IgD-negative memory B cell (primary cell): ENCODE measurements around the gene ASAP2. TPM values are rescaled to one million over a fixed set of nuclear protein-coding genes. Genes with fewer than 3 reads are reported as not detected.

Source experiments
- H3K27ac Mint-ChIP-seq, 3 donors: one replicate each; pipeline ENCODE4 v1.8.0; 2020 to 2022; ENCODE audit warnings: mild to moderate bottlenecking in 3 of 3, mixed read lengths in 3 of 3, moderate library complexity in 1 of 3
- H3K27me3 Mint-ChIP-seq: one replicate; pipeline ENCODE4 v1.8.0; 2021; ENCODE audit warnings: mixed read lengths
- H3K36me3 Mint-ChIP-seq: one replicate; pipeline ENCODE4 v1.8.0; 2020; ENCODE audit warnings: mild to moderate bottlenecking, mixed read lengths
- H3K4me1 Mint-ChIP-seq, 3 donors: one replicate each; pipeline ENCODE4 v1.8.0; 2020 to 2022; ENCODE audit warnings: mixed read lengths in 3 of 3, mild to moderate bottlenecking in 1 of 3
- H3K4me3 Mint-ChIP-seq, 4 donors: one replicate each; pipeline ENCODE4 v1.8.0; 2020 to 2022; ENCODE audit warnings: mild to moderate bottlenecking in 4 of 4, mixed read lengths in 4 of 4, moderate library complexity in 3 of 4
- H3K9me3 Mint-ChIP-seq, 3 donors: one replicate each; pipeline ENCODE4 v1.8.0; 2020 to 2021; ENCODE audit warnings: mixed read lengths in 3 of 3, mild to moderate bottlenecking in 1 of 3
- polyA plus RNA-seq: library from polyadenylated mRNA; unstranded; fragments of 300-500 nt; fragmentation: Illumina TruSeq; gene quantifications from one replicate; pipeline ENCODE4 v1.2.3, GENCODE V29; 2021

The ASAP2 gene
- polyA plus RNA-seq, 1 donor from 2014 or later = not detected

DNA sequence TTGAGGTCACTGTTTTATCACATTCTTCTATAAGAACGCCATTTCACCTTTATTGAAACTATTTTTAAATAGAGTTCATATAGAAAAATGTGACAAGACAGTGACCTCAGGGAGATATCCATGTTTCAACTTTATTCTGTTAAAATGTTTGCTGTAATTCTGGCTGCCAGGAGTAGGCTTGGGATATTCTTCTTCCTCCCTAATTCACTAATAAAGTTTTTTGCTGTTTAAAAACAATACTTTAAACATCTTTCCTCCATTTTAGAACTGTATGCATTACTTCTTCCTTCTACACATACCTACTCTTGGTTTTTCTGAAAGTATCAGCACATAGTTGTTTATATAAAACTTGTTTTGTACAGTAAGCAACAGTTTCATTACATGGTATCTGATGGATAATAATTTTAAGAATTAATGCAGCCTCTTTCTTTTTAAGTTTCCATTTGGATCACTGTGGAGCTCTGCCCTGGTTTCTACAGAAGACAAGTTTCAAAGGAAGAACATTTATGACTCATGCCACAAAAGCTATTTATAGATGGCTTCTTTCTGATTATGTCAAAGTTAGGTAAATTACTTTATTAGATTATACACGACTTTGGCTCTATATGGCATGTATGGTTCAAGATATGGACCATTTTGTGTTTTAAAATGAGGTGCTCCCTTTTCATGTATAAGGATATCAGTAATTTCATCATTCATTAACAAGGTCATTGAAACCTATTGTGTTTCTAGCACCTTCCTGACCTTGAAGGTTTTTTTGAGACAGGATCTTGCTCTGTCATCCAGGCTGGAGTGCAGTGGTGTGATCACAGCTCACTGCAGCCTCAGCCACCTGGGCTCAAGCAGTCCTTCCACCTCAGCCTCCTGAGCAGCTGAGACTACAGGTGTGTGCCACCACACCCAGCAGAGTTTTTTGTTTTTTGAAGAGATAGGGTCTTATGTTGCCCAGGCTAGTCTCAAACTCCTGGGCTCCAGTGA, 224.0 kb downstream of the ASAP2 start:
- Mint-ChIP-seq H3K36me3 (peaks cover 12% of the 10 kb centered on the region), H3K9me3 (no peaks in the 10 kb centered on the region), H3K27ac (peak overlapping the region in 1 of 3 donors; percentile 47), H3K4me1 (peaks cover 0 to 2% (median 2%) of the 10 kb centered on the region in 3 donors), H3K4me3 (no peak overlapping the region), H3K27me3 (no peaks in the 10 kb centered on the region)

DNA sequence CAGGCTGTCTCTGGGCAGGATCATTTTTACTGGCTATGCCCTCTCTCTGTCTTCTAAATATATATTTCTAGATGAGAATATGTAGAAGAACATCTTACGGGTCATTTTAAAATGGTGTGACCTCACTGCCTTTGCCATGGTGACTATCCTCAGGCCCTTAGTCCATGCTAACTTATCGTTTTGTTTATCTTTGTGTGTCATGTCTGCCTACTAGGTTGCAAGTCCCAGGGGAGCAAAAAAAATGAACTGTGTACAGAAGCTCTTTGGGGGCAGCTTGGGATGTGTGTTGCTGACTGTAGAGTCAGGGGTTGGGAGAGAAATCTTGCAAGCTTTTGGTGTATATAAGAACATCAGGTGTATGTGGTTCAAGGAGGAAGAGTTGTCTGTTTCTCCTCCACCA, 227.9 kb downstream of the ASAP2 start:
- H3K27ac Mint-ChIP-seq = no peak overlapping the region
- H3K4me1 Mint-ChIP-seq = peaks cover 0 to 2% (median 0%) of the 10 kb centered on the region in 3 donors
- H3K27me3 Mint-ChIP-seq = no peaks in the 10 kb centered on the region
- H3K4me3 Mint-ChIP-seq = no peak overlapping the region
- no peaks in the 10 kb centered on the region for H3K9me3 Mint-ChIP-seq
- peaks cover 12% of the 10 kb centered on the region for H3K36me3 Mint-ChIP-seq

- peaks cover 7% of the 10 kb centered on the region for H3K36me3 Mint-ChIP-seq
- H3K4me3 Mint-ChIP-seq = no peak overlapping the region
- H3K9me3 Mint-ChIP-seq = no peaks in the 10 kb centered on the region
- H3K4me1 Mint-ChIP-seq = peaks cover 0 to 2% (median 2%) of the 10 kb centered on the region in 3 donors
- no peaks in the 10 kb centered on the region for H3K27me3 Mint-ChIP-seq
- H3K27ac Mint-ChIP-seq = no peak overlapping the region
Observed at GRCh38 chr2:9439536-9439935, 232.9 kb downstream of the ASAP2 start.

DNA sequence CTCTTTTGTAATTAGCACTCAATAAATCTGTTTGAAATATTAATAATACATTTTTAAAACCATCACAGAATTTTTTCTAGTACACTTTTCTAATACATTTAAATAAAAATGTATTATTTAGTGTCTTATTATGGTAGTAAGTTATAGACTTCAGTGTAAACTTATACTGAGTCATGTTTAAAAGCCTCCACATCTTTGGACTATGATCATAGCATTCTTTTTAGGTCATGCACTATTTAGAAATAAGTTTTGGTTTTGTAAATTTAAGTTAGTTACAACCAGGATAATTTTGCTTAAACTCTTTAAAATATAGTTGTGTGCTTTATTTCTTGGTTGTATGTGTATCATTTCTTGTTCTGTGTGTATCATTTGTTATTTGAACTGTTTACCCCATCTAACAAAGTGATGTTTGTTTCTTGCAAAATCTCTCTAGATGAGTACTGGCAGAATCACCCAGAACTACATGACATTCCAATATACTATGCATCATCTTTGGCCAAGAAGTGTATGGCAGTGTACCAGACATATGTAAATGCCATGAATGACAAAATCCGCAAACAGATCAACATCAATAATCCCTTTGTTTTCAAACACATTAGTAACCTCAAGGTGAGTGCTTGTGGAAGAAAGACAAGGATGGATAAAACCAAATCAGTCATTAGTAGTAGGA, 233.6 kb downstream of the ASAP2 start:
- Mint-ChIP-seq H3K27me3 (no peaks in the 10 kb centered on the region), H3K4me1 (peaks cover 0 to 2% (median 0%) of the 10 kb centered on the region in 3 donors), H3K9me3 (no peaks in the 10 kb centered on the region), H3K27ac (no peak overlapping the region), H3K36me3 (peaks cover 7% of the 10 kb centered on the region), H3K4me3 (no peak overlapping the region)

GRCh38 chr2:9441556-9441955, 234.9 kb downstream of the ASAP2 start:
- Mint-ChIP-seq H3K4me1 (peaks cover 0 to 2% (median 0%) of the 10 kb centered on the region in 3 donors), H3K36me3 (peaks cover 7% of the 10 kb centered on the region), H3K27me3 (no peaks in the 10 kb centered on the region), H3K4me3 (no peak overlapping the region), H3K27ac (peak overlapping the region in 1 of 3 donors; percentile 61), H3K9me3 (no peaks in the 10 kb centered on the region)

DNA sequence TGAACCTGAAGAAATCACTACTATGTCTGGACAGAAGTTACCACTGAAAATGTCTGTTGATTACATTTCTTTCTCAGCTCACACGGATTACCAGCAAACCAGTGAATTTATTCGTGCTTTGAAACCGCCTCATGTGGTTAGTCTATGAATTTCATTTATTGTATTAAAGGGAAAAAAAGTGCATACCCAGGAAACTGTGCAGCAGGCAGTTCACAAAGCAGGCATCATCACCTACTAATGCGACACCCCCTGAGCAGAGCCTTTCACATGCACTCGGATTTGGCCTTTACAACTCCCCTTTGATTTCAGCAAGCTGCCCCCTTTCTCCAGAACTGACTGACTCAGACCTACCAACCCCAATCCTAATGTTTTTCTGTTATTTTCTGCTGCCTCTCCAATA, 236.9 kb downstream of the ASAP2 start:
- Mint-ChIP-seq H3K27me3 (no peaks in the 10 kb centered on the region), H3K36me3 (peaks cover 7% of the 10 kb centered on the region), H3K9me3 (no peaks in the 10 kb centered on the region), H3K4me1 (peaks cover 0 to 2% (median 0%) of the 10 kb centered on the region in 3 donors), H3K4me3 (no peak overlapping the region), H3K27ac (no peak overlapping the region)

DNA sequence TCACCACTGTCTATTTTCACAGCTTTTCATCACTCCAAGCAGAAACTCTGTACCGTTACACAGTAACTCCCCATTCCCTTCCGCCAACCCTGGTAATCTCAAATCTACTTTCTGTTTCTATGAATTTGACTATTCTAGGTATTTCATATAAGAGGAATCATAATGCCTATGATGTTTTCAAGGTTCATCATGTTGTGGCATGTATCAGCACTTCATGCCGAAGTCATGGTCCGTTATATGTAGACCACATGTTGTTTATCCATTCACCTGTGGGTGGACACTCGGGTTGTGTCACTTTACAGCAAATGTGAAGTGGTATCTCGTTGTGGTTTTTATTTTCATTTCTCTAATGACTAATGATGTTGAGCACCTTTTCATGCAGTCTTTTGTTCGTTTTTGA, 238.5 kb downstream of the ASAP2 start:
- Mint-ChIP-seq H3K4me1 (peaks cover 0 to 2% (median 0%) of the 10 kb centered on the region in 3 donors), H3K4me3 (no peak overlapping the region), H3K36me3 (peaks cover 7% of the 10 kb centered on the region)

GRCh38 chr2:9451231-9451630, 244.6 kb downstream of the ASAP2 start:
- H3K9me3 Mint-ChIP-seq = no peaks in the 10 kb centered on the region
- no peaks in the 10 kb centered on the region for H3K4me1 Mint-ChIP-seq
- H3K36me3 Mint-ChIP-seq = no peaks in the 10 kb centered on the region
- H3K27ac Mint-ChIP-seq = no peak overlapping the region
- no peak overlapping the region for H3K4me3 Mint-ChIP-seq
- H3K27me3 Mint-ChIP-seq = no peaks in the 10 kb centered on the region

More for the DNA sequence above, 238.5 kb downstream of the ASAP2 start:
- H3K9me3 Mint-ChIP-seq = no peaks in the 10 kb centered on the region
- no peaks in the 10 kb centered on the region for H3K27me3 Mint-ChIP-seq
- no peak overlapping the region for H3K27ac Mint-ChIP-seq

Other genes starting within 250 kb of the ASAP2 start
- not detected for gene MBOAT2, start 203.1 kb upstream of the ASAP2 start, polyA plus RNA-seq
- 122 TPM for gene ITGB1BP1, start 216.7 kb downstream of the ASAP2 start, polyA plus RNA-seq
- gene CPSF3, start 216.8 kb downstream of the ASAP2 start, polyA plus RNA-seq = 21.9 TPM